Right ventricle myocardium superior (tissue), 1 donor: Measurements from ENCODE around the gene ABCA7. TPM values are rescaled to one million over a fixed set of nuclear protein-coding genes. Genes with fewer than 3 reads are reported as not detected.

ENCODE experiments used
- ATAC-seq: fragments of 200-7000 bp; cut with Tn5 transposase; one replicate; pipeline ENCODE4 v1.9.1; 2020; ENCODE audit warnings: mild to moderate bottlenecking; ENCODE audit not compliant: poor library complexity
- DNase-seq: peaks from one replicate; pipeline ENCODE4 v3.0.0-alpha.2; 2020
- intact Hi-C: fragments of 100-400 bp; cut with DNase I; formaldehyde crosslinking; loops from one replicate; pipeline ENCODE4 v1.11.2; 2022
- total RNA-seq: library from RNA; stranded (reverse); fragmentation: NEBNext Ultra II Directional; extraction: Animal tissue kit (Norgen Biotek cat#: 25700); gene quantifications from one replicate; pipeline ENCODE4 v1.2.1, GENCODE V29; 2021
- donor health status: DM: no; HTN: yes; CAD: no; lungs with severe emphysema.

ABCA7 gene
- total RNA-seq, 1 donor from 2014 or later: 5.2 TPM

- intact Hi-C loops: no loop called here
- DNase-seq: no peak
Observed at GRCh38 chr19:1090731-1091543, 51.0 kb downstream of the ABCA7 start.

GRCh38 chr19:1091544-1092175 is 51.8 kb downstream of the ABCA7 start:
- ATAC-seq: no peak
- intact Hi-C loops: no loop called here
- no peak for DNase-seq

More at GRCh38 chr19:1090731-1091543, 51.0 kb downstream of the ABCA7 start:
- no peak for ATAC-seq

GRCh38 chr19:1093330-1093729 is 53.4 kb downstream of the ABCA7 start:
- DNase-seq (no peak), ATAC-seq (no peak)
- intact Hi-C loops: no loop called here

GRCh38 chr19:1093811-1094553 is 54.1 kb downstream of the ABCA7 start:
- no peak for DNase-seq
- no peak for ATAC-seq
- intact Hi-C loops: no loop called here

- no peak for DNase-seq
- intact Hi-C loops: no loop called here
- no peak for ATAC-seq
Observed at GRCh38 chr19:1094655-1094977, 54.7 kb downstream of the ABCA7 start.

GRCh38 chr19:1094978-1095701 is 55.2 kb downstream of the ABCA7 start, which contains the start of gene POLR2E:
POLR2E (minus strand) TSS chr19:1095375; CDS start chr19:1095315, 60 bp downstream.
- peak; percentile 96 for ATAC-seq
- peak; percentile 99 for DNase-seq
- intact Hi-C loops: no loop called here

- intact Hi-C loops: no loop called here
- ATAC-seq (no peak), DNase-seq (no peak)
Observed at GRCh38 chr19:1097810-1098176, 57.9 kb downstream of the ABCA7 start.

- intact Hi-C loops: no loop called here
- DNase-seq (no peak), ATAC-seq (no peak)
Observed at GRCh38 chr19:1098177-1099051, 58.5 kb downstream of the ABCA7 start.

- peak; percentile 19 for ATAC-seq
Observed at GRCh38 chr19:1101337-1101698, 61.4 kb downstream of the ABCA7 start.

GRCh38 chr19:1102407-1103131 is 62.7 kb downstream of the ABCA7 start:
- ATAC-seq (no peak), DNase-seq (no peak)

More at GRCh38 chr19:1101337-1101698, 61.4 kb downstream of the ABCA7 start:
- intact Hi-C loops: loop anchor here (5.0 kb wide), 1 partner anchor 79 kb away; the partner anchor contains the start of genes RNU6-2 and TMEM259
- peak; percentile 76 for DNase-seq

GRCh38 chr19:1103132-1103707 is 63.3 kb downstream of the ABCA7 start:
- DNase-seq (no peak), ATAC-seq (no peak)
- intact Hi-C loops: loop anchor here (5.0 kb wide), 1 partner anchor 81 kb away; the partner anchor contains the start of genes RNU6-2 and TMEM259

More at GRCh38 chr19:1102407-1103131, 62.7 kb downstream of the ABCA7 start:
- intact Hi-C loops: loop anchor here (5.0 kb wide), 1 partner anchor 80 kb away; the partner anchor contains the start of genes RNU6-2 and TMEM259

GRCh38 chr19:1103708-1104310 is 63.9 kb downstream of the ABCA7 start, which contains the start of gene GPX4:
GPX4 (plus strand) TSS chr19:1103994; CDS start chr19:1104044, 50 bp downstream.
- DNase-seq: peak; percentile 100
- peak; percentile 87 for ATAC-seq
- intact Hi-C loops: loop anchor here (5.0 kb wide), 1 partner anchor 82 kb away; the partner anchor contains the start of genes RNU6-2 and TMEM259

- ATAC-seq: peak; percentile 49
- intact Hi-C loops: loop anchor here (5.0 kb wide), 1 partner anchor 82 kb away; the partner anchor contains the start of genes RNU6-2 and TMEM259
- DNase-seq: peak; percentile 84
Observed at GRCh38 chr19:1104311-1105007, 64.6 kb downstream of the ABCA7 start.

GRCh38 chr19:1105008-1105872 is 65.3 kb downstream of the ABCA7 start:
- DNase-seq (no peak), ATAC-seq (no peak)
- intact Hi-C loops: no loop called here
